ENCODE results near the gene GON7.

DNA sequence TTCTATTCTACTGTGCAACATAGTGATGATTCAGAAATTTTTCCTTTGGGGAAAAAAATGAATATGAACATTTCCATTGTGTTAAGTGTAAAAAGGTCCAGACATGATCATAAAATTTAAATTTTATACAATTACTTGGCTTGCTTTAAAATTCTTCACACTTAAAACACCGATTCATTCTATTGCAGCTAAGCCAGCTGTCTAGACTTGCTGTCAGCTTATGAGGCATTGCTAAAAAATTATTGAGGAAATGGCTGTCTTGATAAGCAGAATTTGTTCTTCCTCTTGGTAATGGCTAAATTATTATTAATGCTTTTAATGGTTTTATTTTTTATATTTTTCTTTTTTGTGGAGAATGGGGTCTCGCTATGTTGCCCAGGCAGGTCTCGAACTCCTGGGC is 19.9 kb downstream of the GON7 start:
- no peak for TF ChIP-seq EP300 (IDR thresholded peaks at IDR 0.05; ENCODE audit: borderline replicate concordance)
- TF ChIP-seq YY1 (IDR thresholded peaks at IDR 0.05; ENCODE audit: low read depth): no peak
- TF ChIP-seq USF1 (IDR thresholded peaks at IDR 0.05): no peak
- no peak for TF ChIP-seq ZBTB7A (IDR thresholded peaks at IDR 0.05; ENCODE audit: low read depth)
- TF ChIP-seq TAF1 (IDR thresholded peaks at IDR 0.05; ENCODE audit: low read depth): no peak
- no peak for TF ChIP-seq MAX (IDR thresholded peaks at IDR 0.05)
- TF ChIP-seq TCF12 (IDR thresholded peaks at IDR 0.05; ENCODE audit: low read depth): no peak
- TF ChIP-seq CEBPB (IDR thresholded peaks at IDR 0.05): no peak
- TF ChIP-seq RAD21 (IDR thresholded peaks at IDR 0.05; ENCODE audit: low read depth): no peak
- TF ChIP-seq REST (IDR thresholded peaks at IDR 0.05; ENCODE audit: low read depth): no peak

Measured in Ishikawa (cell line).